HG02970 (cell line): ENCODE measurements around the gene HBM.
"Not testable (repeated sequence)": the region's sequence is repeated elsewhere in the genome, so short reads cannot be mapped to it uniquely, and the experiment has no call there.

Experiments
- ATAC-seq: cut with Tn5 transposase; IDR thresholded peaks from one replicate; pipeline ENCODE4 v1.9.1; 2021; ENCODE audit warnings: mild to moderate bottlenecking, moderate library complexity, moderate number of reproducible peaks; ENCODE audit not compliant: unreplicated experiment, low FRiP score

The HBM gene

GRCh38 chr16:144797-145252 lies 21.0 kb upstream of the HBM start:
- no peak for ATAC-seq

DNA sequence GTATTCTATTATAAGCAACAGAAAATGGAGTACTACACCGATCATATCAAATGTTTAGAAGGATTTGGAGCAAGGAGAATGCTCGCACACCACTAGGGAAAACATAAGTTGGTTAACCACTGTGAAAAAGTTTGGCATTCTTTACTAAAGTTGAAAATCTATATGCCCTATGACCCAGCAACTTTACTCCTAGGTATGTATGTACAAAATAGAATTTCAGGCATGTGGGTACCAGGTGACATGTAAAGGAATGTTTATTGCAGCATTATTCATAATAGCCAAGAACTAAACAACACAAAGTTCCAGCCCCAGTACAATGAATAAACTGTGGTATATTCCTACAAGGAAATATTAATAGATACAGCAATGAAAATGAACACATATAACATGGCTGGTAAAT lies 19.1 kb upstream of the HBM start:
- ATAC-seq, result no peak

GRCh38 chr16:149024-149660 lies 16.6 kb upstream of the HBM start:
- ATAC-seq, result no peak

- no peak for ATAC-seq
Observed at GRCh38 chr16:152141-153128, 13.3 kb upstream of the HBM start, which contains the start of gene HBZ. HBZ (plus strand) TSS chr16:152644; CDS start chr16:152910, 266 bp downstream.

GRCh38 chr16:153129-153521 lies 12.7 kb upstream of the HBM start:
- ATAC-seq, result not testable (repeated sequence)

GRCh38 chr16:153550-154216 lies 12.1 kb upstream of the HBM start:
- not testable (repeated sequence) for ATAC-seq

- no peak for ATAC-seq
Observed at GRCh38 chr16:154217-155030, 11.4 kb upstream of the HBM start.

- ATAC-seq, result no peak
Observed at GRCh38 chr16:155031-155398, 10.8 kb upstream of the HBM start.

DNA sequence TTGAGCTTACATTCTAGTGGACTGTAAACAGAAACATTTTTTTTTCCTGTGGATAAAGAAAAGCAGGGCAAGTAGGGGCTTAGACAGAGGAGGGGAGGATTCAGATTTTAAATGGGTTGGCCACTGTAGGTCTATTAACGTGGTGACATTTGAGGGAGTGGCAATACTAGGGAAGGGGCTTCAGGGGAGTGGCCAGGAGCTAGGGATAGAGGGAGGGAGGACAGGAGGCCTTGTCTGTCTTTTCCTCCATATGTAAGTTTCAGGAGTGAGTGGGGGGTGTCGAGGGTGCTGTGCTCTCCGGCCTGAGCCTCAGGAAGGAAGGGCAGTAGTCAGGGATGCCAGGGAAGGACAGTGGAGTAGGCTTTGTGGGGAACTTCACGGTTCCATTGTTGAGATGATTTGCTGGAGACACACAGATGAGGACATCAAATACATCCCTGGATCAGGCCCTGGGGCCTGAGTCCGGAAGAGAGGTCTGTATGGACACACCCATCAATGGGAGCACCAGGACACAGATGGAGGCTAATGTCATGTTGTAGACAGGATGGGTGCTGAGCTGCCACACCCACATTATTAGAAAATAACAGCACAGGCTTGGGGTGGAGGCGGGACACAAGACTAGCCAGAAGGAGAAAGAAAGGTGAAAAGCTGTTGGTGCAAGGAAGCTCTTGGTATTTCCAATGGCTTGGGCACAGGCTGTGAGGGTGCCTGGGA lies 6.5 kb upstream of the HBM start:
- ATAC-seq, result no peak

GRCh38 chr16:160242-160641 lies 5.5 kb upstream of the HBM start:
- not testable (repeated sequence) for ATAC-seq

- no peak for ATAC-seq
Observed at GRCh38 chr16:160691-161190, 5.0 kb upstream of the HBM start.

GRCh38 chr16:162271-162991 lies 3.3 kb upstream of the HBM start:
- no peak for ATAC-seq

DNA sequence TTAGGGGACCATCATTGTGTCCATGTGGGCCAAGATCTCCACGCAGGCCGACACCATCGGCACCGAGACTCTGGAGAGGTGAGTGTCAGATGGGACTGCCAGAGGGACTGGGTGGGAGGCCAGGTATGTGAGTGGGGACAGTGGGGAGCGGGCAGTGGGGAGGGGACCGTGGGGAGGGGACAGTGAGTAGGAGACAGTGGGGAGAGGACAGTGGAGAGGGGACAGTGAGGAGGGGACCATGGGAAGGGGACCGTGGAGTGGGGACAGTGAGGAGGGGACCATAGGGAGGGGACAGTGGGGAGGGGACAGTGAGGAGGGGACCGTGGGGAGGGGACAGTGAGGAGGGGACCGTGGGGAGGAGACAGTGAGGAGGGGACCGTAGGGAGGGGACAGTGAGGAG lies 2.6 kb upstream of the HBM start:
- not testable (repeated sequence) for ATAC-seq

DNA sequence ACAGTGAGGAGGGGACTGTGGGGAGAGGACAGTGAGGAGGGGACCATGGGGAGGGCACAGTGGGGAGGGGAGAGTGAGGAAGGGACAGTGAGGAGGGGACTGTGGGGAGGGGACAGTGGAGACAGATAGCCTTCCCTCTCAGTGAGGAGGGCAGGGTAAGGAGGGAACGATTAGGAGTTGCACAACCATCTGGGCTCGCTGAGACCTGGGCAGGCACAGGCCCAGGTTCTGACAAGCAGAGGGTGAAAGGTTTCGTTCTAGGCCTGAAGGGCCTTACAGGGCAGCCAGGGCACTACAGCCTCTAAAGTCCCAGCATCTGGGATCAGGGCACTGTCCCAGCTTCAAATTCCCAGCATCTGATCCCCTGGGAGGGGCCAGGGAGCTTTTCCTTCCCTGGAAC lies 2.1 kb upstream of the HBM start:
- ATAC-seq, result not testable (repeated sequence)

DNA sequence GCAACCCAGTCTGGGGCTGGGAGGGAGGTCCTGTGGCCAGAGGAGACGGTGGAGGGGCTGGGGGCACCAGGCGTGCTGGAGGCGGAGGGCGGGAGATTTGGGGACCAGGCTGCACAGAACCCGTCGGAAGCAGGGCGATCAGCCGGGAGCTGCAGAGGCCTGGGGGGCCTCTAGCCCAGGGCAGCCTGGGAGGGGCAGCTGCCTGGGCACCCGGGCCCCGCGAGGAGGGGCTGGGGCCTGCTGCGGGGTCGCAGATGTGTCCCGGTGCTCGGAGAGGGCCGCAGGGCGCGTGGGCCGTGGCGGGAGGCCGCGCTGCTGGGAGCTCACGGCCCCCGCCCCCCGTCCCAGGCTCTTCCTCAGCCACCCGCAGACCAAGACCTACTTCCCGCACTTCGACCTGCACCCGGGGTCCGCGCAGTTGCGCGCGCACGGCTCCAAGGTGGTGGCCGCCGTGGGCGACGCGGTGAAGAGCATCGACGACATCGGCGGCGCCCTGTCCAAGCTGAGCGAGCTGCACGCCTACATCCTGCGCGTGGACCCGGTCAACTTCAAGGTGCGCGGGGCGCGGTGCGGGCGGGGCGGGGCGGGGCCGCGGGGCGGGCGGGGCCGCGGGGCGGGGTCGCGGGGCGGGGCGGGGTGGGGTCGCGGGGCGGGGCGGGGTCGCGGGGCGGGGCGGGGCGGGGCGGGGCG lies 1.5 kb upstream of the HBM start:
- not testable (repeated sequence) for ATAC-seq

DNA sequence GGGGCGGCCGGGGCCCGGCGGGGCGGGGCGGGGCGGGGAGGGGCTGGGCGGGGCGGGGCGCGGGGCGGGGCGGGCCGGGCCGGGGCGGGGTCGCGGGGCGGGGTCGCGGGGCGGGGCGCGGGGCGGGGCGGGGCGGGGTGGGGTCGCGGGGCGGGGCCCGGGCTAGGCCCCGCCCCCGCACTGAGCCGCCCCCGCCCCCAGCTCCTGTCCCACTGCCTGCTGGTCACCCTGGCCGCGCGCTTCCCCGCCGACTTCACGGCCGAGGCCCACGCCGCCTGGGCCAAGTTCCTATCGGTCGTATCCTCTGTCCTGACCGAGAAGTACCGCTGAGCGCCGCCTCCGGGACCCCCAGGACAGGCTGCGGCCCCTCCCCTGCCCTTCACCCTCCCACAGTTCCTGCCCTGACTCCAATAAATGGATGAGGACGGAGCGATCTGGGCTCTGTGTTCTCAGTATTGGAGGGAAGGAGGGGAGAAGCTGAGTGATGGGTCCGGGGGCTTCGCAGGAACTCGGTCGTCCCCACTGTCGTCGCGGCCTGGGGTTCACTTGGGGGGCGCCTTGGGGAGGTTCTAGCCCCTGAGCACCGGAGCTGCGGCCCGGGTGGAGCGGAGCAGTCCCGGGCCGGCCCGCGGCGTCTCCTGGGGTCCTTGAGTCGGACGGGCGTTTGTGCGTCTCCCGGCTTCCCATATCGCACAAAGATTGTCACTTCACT lies 795 bp upstream of the HBM start:
- no peak for ATAC-seq

DNA sequence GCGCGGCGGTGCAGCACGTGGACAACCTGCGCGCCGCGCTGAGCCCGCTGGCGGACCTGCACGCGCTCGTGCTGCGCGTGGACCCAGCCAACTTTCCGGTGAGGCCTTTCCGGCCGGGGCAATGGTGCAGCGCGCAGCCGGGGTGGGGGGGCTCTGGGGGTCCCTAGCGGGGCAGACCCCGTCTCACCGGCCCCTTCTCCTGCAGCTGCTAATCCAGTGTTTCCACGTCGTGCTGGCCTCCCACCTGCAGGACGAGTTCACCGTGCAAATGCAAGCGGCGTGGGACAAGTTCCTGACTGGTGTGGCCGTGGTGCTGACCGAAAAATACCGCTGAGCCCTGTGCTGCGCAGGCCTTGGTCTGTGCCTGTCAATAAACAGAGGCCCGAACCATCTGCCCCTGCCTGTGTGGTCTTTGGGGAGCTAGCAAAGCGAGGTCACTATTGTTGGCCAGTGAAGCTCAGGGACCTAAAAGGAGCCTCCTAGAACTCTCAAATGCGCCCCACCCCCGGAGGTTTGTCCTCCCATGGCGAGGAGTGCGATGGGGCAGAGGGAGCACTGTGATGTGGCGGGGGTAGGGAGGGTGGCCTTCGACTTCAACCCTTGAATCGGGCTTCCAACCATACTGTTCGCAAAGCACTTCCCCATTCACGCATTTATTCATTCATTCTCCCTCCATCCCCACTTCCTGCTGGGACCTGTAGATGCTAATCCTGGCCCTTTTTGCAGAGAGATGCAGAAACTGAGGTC lies 770 bp downstream of the HBM start:
- ATAC-seq, result no peak
